HEK293 (cell line): ENCODE measurements around the gene KY.

Experiments
- CTCF ChIP-seq: fragments of 450-650 bp; formaldehyde crosslinking; IDR thresholded peaks from 2 replicates; pipeline ENCODE4 v1.5.1; 2016; ENCODE audit warnings: missing biosample characterization, missing genetic modification characterization
- HOXD13 ChIP-seq: sonication (generic); formaldehyde crosslinking; IDR thresholded peaks from 2 replicates; pipeline ENCODE4 v1.8.0; 2022; ENCODE audit warnings: missing genetic modification reagents, borderline replicate concordance
- OVOL3 ChIP-seq: fragments of 450-650 bp; formaldehyde crosslinking; IDR thresholded peaks from 2 replicates; pipeline ENCODE4 v1.5.1; 2016; ENCODE audit warnings: missing biosample characterization, missing genetic modification characterization
- RBAK ChIP-seq: fragments of 450-650 bp; formaldehyde crosslinking; IDR thresholded peaks from 2 replicates; pipeline ENCODE4 v1.5.1; 2016; ENCODE audit warnings: missing biosample characterization, missing genetic modification characterization
- REST ChIP-seq: fragments of 450-650 bp; formaldehyde crosslinking; IDR thresholded peaks from 2 replicates; pipeline ENCODE4 v1.5.1; 2016; ENCODE audit warnings: missing biosample characterization, missing genetic modification characterization
- SP2 ChIP-seq: fragments of 450-650 bp; formaldehyde crosslinking; IDR thresholded peaks from 2 replicates; pipeline ENCODE4 v1.5.1; 2016; ENCODE audit warnings: missing biosample characterization, missing genetic modification characterization
- ZNF121 ChIP-seq: fragments of 450-650 bp; formaldehyde crosslinking; IDR thresholded peaks from 2 replicates; pipeline ENCODE4 v1.5.1; 2016; ENCODE audit warnings: missing biosample characterization, missing genetic modification characterization
- ZNF132 ChIP-seq: fragments of 450-650 bp; formaldehyde crosslinking; IDR thresholded peaks from 2 replicates; pipeline ENCODE4 v1.5.1; 2017; ENCODE audit warnings: missing biosample characterization, missing genetic modification characterization, borderline replicate concordance
- ZNF302 ChIP-seq: fragments of 450-650 bp; formaldehyde crosslinking; IDR thresholded peaks from 2 replicates; pipeline ENCODE4 v1.5.1; 2016; ENCODE audit warnings: missing biosample characterization, missing genetic modification characterization, low read depth
- ZNF433 ChIP-seq: fragments of 450-650 bp; formaldehyde crosslinking; IDR thresholded peaks from 2 replicates; pipeline ENCODE4 v1.5.1; 2016; ENCODE audit warnings: missing biosample characterization, missing genetic modification characterization, low read depth
- ZNF747 ChIP-seq: fragments of 450-650 bp; formaldehyde crosslinking; IDR thresholded peaks from 2 replicates; pipeline ENCODE4 v1.5.1; 2016; ENCODE audit warnings: missing biosample characterization, missing genetic modification characterization

- TF ChIP-seq ZNF302 (tag by site-specific recombination), result no peak
- no peak for TF ChIP-seq SP2 (tag by site-specific recombination)
- no peak for TF ChIP-seq CTCF (tag by site-specific recombination)
- TF ChIP-seq OVOL3 (tag by site-specific recombination), result no peak
- no peak for TF ChIP-seq ZNF433
- no peak for TF ChIP-seq ZNF747 (tag by site-specific recombination)
- no peak for TF ChIP-seq ZNF132 (tag by site-specific recombination)
- no peak for TF ChIP-seq ZNF121 (tag by site-specific recombination)
- no peak for TF ChIP-seq REST (tag by site-specific recombination)
- no peak for TF ChIP-seq RBAK
- TF ChIP-seq HOXD13, result no peak
Observed at GRCh38 chr3:134666052-134666451, 15.2 kb upstream of the KY start.
